Activated naive CD4-positive, alpha-beta T cell treated with Interleukin-2 at 50 U/mL for 16 hours (primary cell): ENCODE results near the gene AHCYL1.

Source experiments
- DNase-seq: peaks from one replicate; pipeline ENCODE4 v3.0.0-alpha.2; 2020

Gene AHCYL1

DNA sequence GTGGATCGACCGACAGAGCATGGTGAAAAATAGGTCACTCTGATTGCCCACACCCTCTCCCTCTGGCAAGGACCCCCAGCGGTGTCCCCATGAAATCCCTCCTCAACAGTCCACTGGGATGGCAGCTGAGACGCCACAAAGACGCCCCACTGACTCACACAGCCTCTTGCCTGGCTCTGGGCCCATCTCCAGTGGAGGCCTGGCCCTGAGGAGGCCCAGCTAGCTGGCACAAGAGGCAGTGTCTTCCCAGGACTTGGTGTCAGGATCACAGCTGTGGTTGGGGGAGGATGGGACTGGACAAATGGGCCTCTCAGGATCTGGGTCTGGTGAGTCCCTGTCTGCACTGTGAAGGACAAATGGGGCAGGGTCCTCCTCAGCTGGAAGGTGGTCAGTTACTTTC lies 81.3 kb downstream of the AHCYL1 start:
- DNase-seq: no peak

DNA sequence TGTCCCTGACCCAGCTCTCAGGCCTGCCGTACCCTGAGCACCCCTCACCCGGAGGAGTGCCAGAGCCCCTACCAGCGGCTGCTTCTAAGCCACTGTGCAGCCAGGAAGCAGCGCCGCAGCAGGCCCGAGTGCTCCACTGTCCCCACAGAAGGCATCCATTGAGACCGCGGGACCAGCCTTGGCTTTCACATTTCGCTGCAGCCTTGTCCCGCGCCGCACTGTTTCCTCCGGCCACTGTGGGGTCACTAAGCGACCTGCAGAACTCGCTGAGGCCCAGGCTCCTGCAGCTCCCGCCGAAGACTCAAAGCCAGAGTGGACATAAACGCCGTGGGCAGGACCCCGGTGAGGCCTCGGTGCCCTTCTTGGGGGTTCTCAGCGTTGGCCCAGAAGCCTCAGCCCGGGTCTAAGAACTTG lies 82.9 kb downstream of the AHCYL1 start:
- DNase-seq: no peak

DNA sequence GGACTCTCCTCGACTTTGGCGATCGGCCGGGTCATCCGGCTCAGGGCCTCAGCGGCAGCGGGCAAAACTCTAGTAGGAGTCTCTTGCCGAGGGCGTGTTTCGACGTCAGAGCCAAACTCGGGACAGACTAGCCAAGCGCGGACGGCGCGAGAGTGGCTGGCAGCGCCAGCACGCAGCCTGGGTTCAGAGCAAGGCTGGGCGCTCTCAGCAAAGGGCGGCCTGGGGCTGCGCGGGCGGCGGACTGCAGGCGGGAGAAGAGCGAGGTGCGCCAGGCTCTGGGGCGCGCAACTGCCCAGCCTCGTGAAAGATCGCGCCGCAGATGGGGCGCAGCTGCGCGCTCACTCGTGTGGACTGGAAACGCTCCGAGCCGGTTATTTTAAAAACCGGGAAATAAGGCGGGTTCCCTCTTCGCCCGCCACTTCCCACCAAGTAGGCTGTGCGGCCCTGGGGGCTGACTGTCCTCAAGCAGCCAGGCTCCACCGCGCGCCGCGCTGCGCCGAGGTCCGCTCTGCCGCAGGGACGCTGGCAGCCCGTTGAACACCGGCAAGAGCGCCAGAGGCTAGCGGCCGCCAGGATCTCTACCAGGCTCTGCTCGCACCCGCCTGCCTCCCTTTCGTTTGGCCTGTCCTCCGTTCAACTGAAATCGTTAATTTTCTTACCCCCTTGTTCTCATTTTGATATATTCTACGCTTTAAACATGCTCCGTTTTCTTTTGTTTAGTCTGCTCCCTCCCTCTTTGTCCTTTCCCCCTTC lies 83.5 kb downstream of the AHCYL1 start:
- no peak for DNase-seq

DNA sequence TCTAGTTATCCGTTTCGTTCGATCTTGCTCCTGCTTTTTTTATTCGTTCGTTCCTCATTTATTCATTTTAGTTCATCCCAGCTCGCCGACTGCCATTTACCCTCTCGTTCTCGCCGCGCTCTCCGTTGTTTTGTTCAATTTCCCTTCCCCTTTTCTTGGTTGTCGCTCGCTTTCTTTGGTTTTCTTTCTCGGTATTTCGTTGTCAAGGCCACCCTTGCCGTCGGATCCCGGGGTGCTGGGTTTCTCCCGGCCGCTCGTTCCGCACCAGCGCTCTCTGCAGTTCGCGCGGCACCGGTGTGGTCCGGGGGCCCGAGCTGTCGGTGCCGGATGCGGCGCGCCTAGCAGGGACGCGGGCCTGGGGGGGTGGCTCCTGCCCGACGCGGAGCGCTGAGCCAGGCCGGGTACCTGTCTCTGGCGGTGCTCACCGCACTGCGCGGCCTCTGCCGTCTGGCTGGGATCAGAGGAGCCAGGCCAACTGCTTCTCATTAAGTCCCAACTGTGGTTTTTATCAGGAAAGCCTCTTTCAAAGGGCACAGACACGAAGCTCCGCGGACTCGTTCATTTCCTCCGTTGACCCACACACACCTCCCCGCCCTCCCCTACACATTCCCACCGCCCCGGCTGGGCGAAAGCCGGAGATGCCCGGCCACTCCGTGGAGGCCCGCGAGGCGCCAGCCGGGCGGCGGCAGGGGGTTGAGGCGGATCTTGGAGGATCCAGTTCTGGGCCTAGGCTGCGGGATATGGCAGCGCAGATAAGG lies 84.3 kb downstream of the AHCYL1 start:
- DNase-seq: no peak

DNA sequence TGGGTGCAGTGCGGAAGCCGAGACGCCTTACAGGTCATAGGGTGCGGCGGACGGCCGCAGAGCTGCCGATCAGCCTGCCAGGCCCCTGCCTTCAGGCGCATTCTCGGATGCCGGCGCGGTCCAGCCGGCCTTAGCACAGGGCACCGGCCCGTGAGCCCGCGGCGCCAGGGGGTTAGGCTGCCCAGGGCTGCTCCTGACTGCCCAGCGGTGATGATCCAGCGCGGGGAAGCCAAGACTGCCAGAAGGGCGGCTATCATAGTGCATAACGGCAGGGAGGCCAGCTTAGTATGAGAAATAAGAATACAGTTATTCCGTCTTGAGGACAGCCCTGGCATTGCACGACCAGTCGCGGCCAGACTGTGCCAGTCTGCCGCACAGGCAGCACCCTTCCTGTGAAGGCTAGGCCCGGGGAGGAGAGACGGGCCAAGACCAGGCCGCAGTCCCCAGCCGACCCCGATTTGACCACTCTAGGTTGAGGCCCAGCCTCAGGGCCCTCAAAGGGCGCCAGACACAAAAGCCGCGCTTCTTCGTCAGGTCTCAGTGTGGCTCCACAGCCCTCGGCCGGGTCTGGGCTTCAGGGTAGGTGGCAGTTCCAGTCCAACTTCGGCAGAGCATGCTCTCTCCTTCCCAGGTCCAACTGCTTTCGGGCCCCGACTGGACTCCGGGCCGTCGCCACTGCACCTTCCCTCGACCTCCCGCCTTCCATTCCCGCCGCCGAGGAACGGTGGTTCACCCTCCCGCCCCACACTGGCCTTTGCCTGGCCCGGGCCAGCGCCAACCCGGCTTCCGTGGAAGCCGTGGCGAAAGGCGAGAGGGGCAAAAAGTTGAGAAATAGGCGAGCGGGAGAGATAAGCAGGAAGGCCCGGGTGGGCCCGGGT lies 85.1 kb downstream of the AHCYL1 start:
- DNase-seq: no peak

DNA sequence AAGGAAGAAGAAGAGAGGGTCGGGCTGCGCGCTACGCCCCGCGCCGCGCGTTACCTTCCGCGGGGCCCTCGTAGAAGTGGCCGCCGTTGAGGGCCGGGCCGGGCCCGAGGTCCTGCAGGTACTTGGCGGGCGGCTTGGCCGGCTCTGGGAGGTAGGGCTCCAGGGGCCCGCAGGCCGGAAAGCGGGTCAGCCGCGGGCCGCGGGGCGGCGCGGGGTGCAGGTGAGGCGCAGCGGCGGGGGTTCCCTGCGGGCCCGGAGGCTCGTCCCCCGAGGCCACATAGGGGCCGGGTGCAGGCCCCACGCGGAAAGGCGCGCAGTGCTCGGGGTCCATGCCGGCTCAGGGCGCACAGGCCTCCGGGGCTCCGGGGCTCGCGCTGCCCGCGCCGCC lies 85.7 kb downstream of the AHCYL1 start:
- no peak for DNase-seq

DNA sequence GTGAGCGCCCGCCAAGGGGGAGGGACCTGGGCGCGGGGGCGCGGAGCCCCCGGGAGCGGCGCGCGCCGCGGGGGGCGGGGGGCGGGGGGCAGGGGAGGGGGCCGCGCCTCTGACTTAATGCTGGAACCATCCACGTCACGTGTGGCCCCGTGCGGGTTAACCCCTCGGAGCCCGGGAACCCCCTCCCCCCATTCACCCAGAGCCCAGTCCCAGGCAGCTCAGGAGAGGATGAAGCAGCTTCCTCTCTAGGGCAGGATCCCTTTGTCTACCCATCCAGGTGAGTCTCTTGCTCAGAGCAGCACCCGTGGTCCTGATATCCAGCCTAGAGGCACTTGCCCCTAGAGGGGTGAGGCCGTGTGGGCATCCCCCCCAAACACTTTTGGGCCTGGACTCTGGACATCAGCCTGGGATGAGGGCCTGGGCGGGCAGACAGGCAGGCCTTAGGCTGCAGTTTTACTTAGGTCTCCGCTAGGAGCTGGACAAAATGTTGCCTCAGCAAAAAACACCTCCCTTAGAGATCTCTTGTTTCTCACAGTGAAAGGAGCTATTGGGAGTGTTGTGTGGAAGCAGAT lies 86.2 kb downstream of the AHCYL1 start, which contains the start of gene ALX3:
Gene ALX3 (minus strand): TSS at position 2 of the 572 bp plus-strand sequence. CDS start 60 bp downstream, outside the sequence.
- no peak for DNase-seq
